GM12874 (cell line): Measurements from ENCODE around the gene G6PD.

Source experiments
- CTCF ChIP-seq: IDR thresholded peaks from 2 replicates; pipeline ENCODE4 v1.5.1; 2011; ENCODE audit warnings: low read depth, mild to moderate bottlenecking, control low read depth, low read length, moderate library complexity; ENCODE audit not compliant: insufficient read depth

The G6PD gene

GRCh38 chrX:154548028-154548316 is 1.3 kb upstream of the G6PD start:
- TF ChIP-seq CTCF = no peak

GRCh38 chrX:154547245-154548027 is 790 bp upstream of the G6PD start, which contains the start of gene IKBKG:
IKBKG (plus strand) TSS chrX:154547620; CDS start chrX:154552003, 4,383 bp downstream.
- no peak for TF ChIP-seq CTCF

- no peak for TF ChIP-seq CTCF
Measured at GRCh38 chrX:154545673-154546274, 872 bp downstream of the G6PD start.

GRCh38 chrX:154542723-154543424 is 3.8 kb downstream of the G6PD start:
- no peak for TF ChIP-seq CTCF

GRCh38 chrX:154541896-154542722 is 4.5 kb downstream of the G6PD start:
- TF ChIP-seq CTCF = no peak

GRCh38 chrX:154541589-154541895 is 5.1 kb downstream of the G6PD start:
- TF ChIP-seq CTCF = no peak
